NOMO-1 treated with dmso at 0.1 percent for 144 hours (cell line): ENCODE results near the gene NOL4L.

Experiments
- DNase-seq: peaks from one replicate; lab custom pipeline; 2025; ENCODE audit not compliant: unreplicated experiment; lab: John Stamatoyannopoulos, UW

NOL4L gene

GRCh38 chr20:32527447-32528055 lies 57.6 kb downstream of the NOL4L start:
- DNase-seq = no peak

- no peak for DNase-seq
Observed at GRCh38 chr20:32527052-32527446, 58.1 kb downstream of the NOL4L start.

GRCh38 chr20:32526541-32526940 lies 58.6 kb downstream of the NOL4L start:
- no peak for DNase-seq

GRCh38 chr20:32526125-32526524 lies 59.0 kb downstream of the NOL4L start:
- DNase-seq = no peak

- DNase-seq = no peak
Observed at GRCh38 chr20:32524829-32525501, 60.2 kb downstream of the NOL4L start.

- no peak for DNase-seq
Observed at GRCh38 chr20:32523613-32524213, 61.4 kb downstream of the NOL4L start.

- no peak for DNase-seq
Observed at GRCh38 chr20:32522776-32523612, 62.1 kb downstream of the NOL4L start.

- DNase-seq = no peak
Observed at GRCh38 chr20:32522526-32522775, 62.7 kb downstream of the NOL4L start.

- DNase-seq = no peak
Observed at GRCh38 chr20:32521780-32522525, 63.2 kb downstream of the NOL4L start.

- no peak for DNase-seq
Observed at GRCh38 chr20:32520927-32521203, 64.3 kb downstream of the NOL4L start.

- DNase-seq = no peak
Observed at GRCh38 chr20:32519381-32519730, 65.8 kb downstream of the NOL4L start.

GRCh38 chr20:32518593-32519380 lies 66.3 kb downstream of the NOL4L start:
- DNase-seq = no peak

GRCh38 chr20:32517914-32518592 lies 67.1 kb downstream of the NOL4L start:
- DNase-seq = no peak

GRCh38 chr20:32517518-32517873 lies 67.6 kb downstream of the NOL4L start:
- no peak for DNase-seq

GRCh38 chr20:32516583-32517517 lies 68.3 kb downstream of the NOL4L start:
- DNase-seq = no peak

- no peak for DNase-seq
Observed at GRCh38 chr20:32515631-32516101, 69.5 kb downstream of the NOL4L start.

- no peak for DNase-seq
Observed at GRCh38 chr20:32514760-32515159, 70.4 kb downstream of the NOL4L start.

GRCh38 chr20:32513031-32513866 lies 71.9 kb downstream of the NOL4L start:
- DNase-seq = no peak
